Islet of Langerhans (tissue), 1 donor: Measurements from ENCODE around the gene APC2.

ENCODE experiments used
- FAIRE-seq: peaks from one replicate; lab custom pipeline; 2011; peaks lifted over from hg19 to GRCh38; lab: Jason Lieb, UNC

The APC2 gene

DNA sequence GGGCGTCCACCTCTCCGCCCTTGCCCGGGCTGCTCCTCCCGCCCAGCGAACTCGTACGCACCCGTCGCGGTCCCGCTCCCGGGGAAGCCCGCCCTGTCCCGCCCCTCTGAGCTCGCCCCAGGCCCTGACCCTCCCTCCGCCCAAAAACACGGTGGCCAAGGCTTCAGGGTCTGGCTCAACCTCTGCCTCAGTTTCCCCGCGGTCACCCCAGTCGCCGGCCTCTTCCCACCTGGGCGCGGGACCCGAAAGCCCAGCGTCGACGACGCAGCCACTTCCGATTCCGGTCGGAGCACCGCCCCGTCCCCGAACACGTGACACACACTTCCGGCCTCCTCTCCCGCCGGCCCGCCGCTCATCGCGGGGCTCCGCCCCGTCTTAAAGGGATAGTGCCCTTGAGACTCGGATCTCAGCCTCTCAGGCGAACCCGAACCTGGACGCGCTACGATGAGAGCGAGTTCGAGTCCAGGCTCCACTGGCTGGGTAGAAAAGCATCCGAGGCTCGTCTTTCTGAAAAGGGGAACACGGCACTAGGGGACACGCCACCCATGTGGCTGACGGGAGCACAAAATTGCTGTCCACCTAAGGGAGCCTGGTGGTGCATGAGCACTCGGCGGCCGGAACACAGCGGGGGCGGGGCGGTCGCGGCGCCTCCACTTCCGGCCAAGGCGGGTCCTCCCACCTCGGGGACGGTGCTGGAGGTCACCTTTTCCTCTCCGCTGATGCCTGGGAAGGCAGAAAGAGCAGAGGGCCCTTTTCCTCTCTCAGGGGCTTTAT, 29.2 kb downstream of the APC2 start, which contains the start of gene C19orf25:
C19orf25 (minus strand) TSS at position 282 of the 774 bp plus-strand sequence. CDS start 312 bp downstream, outside the sequence.
- FAIRE-seq, result peak; percentile 86

GRCh38 chr19:1481224-1481892, 31.4 kb downstream of the APC2 start:
- FAIRE-seq, result no peak

DNA sequence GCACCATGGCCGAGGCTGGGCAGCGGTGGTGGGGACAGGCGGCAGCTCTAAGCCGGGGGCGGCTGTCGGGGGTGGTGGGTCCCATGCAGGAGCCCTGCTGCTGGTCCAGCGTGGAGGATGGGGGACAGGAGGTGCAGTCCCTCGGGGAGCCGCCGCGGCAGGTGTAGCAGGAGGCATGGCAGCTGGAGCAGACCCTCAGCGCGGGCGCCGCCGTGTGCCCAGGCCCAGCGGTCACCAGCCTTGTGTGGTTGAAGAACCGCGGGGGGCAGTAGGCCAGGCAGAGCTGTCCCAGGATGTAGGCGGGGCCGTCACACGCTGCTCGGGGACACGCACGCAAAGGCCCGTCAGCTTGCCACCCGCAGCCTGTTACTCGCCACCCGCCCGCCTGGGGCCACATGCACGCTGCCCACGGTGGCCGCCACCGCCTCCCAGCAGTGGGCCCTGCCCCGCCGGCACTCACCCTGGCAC, 32.0 kb downstream of the APC2 start:
- FAIRE-seq, result no peak

- no peak for FAIRE-seq
Observed at GRCh38 chr19:1482361-1483130, 32.6 kb downstream of the APC2 start.

- FAIRE-seq, result no peak
Observed at GRCh38 chr19:1483131-1483978, 33.4 kb downstream of the APC2 start.

DNA sequence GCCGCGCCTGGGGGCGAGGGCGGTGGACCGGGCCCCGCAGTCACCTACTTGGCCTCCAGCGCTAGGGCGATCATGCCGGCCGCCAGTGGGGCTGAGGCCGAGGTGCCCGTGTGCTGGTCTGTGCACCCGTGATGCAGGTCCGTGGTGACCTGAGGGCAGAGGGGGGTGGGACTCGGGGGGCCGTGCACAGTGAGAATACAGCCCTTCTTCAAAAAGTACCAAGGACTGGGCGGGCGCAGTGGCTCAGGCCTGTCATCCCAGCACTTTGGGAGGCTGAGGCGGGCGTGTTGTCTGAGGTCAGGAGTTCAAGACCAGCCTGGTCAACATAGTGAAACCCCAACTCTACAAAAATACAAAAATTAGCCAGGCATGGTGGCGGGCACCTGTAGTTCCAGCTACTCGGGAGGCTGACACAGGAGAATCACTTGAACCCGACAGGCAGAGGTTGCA, 34.1 kb downstream of the APC2 start:
- FAIRE-seq, result no peak

GRCh38 chr19:1486720-1487575, 37.0 kb downstream of the APC2 start:
- no peak for FAIRE-seq

DNA sequence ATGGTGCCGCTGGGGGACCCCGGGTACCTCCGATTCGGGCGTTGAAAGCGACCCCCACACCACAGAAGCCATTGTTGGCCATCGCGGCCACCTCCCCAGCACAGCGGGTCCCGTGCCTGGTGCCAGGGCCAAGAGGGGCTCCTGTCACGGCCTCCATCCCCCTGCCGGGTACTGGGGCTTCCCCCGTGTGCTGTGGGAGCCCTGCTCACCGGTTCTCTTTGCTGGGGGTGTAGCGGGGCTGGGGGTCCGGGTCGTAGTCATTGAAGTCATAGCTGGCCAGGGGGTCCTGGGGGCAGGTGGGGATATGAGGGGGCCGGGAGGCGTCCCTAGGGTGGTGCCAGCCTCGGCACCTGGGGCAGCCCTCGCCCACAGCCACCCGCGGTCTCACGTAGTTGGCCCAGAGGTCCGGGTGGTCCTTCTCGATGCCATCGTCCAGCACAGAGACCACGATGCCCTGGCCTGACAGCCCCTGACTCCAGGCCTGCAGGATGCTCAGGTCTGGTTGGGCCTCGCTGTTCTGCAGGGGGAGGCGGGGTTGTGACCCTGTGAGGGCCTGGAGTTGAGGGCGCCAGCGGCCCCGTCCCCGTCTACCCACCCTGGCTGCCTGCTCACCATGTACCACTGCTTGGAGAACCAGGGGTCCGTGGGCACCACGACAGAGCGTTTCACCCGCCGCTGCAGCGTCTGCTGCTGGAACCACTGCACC, 37.8 kb downstream of the APC2 start:
- FAIRE-seq, result no peak

DNA sequence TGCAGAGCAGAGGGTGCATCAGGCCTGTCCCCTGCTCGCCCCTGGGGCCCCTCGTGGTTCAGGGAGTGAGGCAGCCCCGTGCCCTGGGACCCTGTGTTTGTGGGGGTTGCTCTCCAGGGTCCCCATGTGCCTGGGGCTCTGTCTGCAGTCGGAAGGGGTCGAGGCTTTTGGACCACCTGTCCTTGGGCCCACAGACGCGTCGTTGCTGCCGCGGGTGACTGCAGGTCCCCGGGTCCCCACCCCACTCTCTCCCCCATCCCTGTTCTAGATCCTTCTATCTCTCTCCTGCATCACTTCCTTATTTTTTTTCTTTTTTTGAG, 38.3 kb downstream of the APC2 start:
- FAIRE-seq, result no peak

DNA sequence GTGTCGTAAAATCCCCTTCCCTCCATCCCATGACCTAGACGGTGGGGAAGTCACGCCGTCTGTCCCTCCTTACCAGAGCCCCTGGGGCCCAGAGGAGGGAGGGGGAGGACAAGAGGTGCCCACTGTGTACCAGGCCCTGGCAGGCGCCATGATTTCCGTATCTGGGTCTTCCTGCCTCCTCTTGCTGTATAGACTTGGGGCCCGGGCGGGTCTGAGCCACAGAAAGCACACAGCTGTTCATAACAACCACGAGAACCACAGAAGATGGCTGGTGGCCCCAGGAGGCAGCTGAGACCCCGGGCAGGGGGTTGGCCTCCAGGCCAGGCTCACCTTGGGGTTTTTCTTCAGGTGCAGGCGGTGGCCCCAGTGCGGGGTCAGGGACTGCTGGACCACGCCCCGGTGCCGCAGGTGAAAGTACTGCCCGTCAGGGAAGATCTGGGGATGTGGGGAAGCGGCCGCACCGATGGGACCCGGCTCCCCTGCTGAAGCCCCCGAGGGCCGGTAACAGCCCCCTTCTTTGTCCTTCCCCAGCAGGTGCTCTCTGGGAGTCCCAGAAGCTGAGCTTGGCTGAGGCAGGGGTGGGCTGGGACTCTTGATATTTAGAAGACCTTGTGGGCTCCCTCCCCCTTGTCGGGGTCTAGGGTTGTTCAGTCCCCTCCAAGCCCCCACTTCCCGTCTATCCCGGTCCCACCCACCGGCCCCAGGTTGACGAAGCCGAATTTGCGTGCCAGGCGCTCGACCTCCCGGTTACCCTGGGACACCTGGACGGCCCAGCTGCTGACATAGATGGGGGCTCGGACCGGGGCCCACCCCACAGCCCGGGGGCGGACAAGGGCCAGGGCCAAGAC, 39.8 kb downstream of the APC2 start:
- no peak for FAIRE-seq

DNA sequence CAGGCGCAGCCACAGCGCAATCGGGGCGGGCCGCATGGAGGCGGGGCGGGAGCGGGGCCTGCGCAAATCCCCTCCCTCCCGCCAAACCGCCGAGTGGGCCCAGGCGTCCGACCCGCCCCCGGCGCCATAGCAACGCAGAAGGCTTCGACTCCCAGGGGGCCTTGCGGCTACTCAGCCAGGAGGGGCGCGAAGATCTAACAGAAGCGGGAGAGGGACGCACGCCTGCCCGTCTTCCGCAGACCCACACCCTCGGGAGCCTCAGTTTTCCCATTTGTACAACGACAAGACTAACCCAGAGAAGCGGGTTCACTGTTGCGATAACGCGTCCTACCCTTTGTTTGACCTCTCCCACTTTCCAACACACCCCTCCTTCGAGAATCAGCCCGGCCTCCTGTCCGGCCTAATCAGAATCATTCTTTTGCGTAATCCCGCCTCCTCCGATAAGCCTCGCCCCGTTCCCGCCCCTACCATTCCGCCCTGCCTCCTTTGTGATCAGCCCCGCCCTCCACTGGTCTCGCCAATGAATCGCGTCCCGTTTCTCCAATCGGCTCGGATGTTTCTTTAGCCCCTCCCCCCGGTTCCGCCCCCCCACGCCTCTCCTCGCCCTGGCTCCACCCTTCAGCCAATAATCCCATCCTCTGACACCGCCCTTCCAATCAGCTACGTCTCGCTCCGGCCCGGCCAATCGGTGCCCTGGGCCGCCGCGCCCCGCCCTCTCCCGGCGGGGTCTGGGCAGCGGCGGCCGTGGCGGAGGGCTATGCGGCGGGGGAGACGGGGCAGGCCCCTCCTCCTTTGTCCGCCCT, 40.6 kb downstream of the APC2 start, which contains the start of gene PCSK4:
PCSK4 (minus strand) TSS at position 40 of the 803 bp plus-strand sequence; CDS start at position 36, 4 bp downstream.
- peak; percentile 68 for FAIRE-seq

DNA sequence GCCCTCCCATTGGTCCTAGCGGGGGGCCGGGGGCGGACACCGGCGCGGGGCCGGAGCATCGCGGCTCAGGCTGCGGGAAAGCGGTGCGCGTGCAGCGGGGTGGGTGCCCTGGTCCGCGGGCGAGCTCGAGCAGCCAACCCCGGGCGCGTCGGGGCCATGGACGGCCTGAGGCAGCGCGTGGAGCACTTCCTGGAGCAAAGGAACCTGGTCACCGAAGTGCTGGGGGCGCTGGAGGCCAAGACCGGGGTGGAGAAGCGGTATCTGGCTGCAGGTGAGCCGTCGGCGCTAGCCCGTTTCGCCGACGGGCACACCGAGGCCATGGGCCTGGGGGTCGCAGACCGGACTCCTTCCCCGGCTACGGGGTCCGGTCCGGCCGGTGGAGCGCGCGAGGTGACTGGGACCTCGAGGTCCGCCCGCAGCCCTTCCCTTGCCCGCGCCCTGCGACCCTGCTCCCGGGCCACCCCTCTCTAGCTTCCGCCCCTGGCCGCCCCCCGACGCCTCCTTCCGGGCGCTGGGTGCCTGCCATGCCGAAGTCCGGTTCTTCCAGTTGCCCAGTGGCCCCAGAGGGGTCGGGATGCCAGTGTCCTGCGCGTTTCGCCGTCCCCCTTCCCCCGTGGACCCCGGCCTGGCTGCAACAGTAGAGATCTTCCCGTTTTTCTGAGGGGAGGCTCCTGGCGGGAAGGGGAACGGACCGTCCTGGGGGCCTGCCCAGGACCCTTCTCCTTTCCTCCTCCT, 41.4 kb downstream of the APC2 start, which contains the start of gene REEP6:
REEP6 (plus strand) TSS at position 68 of the 735 bp plus-strand sequence; CDS start at position 157, 89 bp downstream.
- FAIRE-seq, result no peak

DNA sequence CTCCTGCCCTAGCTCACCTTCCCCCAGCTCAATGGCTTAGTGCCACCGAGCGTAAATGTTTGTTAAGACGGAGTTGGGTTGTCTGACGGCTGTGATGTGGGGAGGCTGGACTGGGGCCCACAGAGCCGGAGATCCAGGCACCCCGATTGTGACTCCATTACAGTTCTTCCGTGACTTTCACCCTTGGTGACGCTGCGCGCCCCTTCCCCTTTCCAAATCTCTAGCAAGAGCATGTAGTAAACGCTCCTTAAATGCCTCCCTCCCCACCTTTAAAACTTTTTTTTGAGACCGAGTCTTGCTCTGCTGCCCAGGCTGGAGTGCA, 41.9 kb downstream of the APC2 start:
- FAIRE-seq, result no peak

DNA sequence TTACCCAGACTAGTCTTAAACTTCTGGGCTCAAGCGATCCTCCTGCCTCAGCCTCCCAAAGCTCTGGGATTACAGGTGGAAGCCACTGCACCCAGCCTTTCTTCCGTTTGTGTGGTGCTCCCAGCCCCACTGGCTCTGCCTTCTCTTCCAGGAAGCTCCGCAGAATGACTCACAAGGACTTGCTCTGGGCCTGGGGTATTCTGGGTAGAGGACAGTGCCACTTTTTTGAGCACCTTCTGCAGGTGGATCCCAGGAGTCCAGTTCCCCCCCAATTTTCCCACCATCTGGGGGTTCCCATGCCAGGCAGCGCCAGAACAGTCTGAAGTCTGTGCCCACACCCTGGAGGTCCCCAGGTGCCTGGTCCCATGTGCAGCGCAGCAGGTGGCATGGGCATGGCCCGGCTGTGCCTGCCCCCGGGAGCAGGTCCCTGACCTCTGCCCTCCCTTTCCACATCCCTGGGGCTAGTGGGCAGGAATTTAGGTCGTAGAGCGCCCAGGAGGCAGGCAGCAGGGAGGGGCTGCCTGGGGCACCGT, 42.6 kb downstream of the APC2 start:
- no peak for FAIRE-seq

GRCh38 chr19:1494115-1494815, 44.3 kb downstream of the APC2 start:
- FAIRE-seq, result no peak

GRCh38 chr19:1495051-1495798, 45.3 kb downstream of the APC2 start:
- no peak for FAIRE-seq
